Ovary (tissue), 3 donors: ENCODE measurements around the gene SCGB1D2.

Experiments
- EP300 ChIP-seq: sonication (generic); formaldehyde crosslinking; IDR thresholded peaks from one replicate; pipeline ENCODE4 v1.6.1; 2017; ENCODE audit warnings: antibody characterized with exemption
- POLR2A ChIP-seq: fragments of 450-650 bp; IDR thresholded peaks from one replicate; pipeline ENCODE4 v1.6.1; 2017; ENCODE audit warnings: antibody characterized with exemption, mild to moderate bottlenecking, moderate library complexity
- TF ChIP-seq, protein P1 (sequence below), 3 donors: fragments of 450-650 bp in 2 of 3; fragments of 200-600 bp in 1 of 3; IDR thresholded peaks; one replicate each; pipeline versions ENCODE4 v1.5.1 to v1.8.0; 2016 to 2022; ENCODE audit warnings: antibody characterized with exemption in 3 of 3, mild to moderate bottlenecking in 1 of 3
- donor health status: DM: no; HTN: no; CAD: no.

DNA sequence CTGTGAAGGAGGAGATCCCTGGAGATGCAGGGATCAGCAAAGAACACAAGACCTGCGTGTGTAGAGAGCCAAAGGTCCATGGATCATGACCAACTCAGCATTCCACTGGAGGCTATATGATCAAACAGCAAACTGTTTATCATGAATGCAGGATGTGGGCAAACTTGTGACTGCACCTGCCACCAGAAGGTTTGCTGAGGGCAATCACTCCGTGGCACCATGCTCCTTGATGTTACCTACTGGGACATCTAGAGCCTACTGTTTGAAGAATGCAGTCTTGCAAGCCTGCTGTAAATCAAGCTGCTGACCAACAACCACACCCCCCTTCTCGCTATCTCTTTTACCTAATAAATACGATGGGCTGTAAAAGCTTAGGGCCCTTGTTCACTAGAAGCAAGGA lies 9.7 kb downstream of the SCGB1D2 start:
- TF ChIP-seq, protein P1, sequence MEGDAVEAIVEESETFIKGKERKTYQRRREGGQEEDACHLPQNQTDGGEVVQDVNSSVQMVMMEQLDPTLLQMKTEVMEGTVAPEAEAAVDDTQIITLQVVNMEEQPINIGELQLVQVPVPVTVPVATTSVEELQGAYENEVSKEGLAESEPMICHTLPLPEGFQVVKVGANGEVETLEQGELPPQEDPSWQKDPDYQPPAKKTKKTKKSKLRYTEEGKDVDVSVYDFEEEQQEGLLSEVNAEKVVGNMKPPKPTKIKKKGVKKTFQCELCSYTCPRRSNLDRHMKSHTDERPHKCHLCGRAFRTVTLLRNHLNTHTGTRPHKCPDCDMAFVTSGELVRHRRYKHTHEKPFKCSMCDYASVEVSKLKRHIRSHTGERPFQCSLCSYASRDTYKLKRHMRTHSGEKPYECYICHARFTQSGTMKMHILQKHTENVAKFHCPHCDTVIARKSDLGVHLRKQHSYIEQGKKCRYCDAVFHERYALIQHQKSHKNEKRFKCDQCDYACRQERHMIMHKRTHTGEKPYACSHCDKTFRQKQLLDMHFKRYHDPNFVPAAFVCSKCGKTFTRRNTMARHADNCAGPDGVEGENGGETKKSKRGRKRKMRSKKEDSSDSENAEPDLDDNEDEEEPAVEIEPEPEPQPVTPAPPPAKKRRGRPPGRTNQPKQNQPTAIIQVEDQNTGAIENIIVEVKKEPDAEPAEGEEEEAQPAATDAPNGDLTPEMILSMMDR (IDR thresholded peaks at IDR 0.05): no peak
- TF ChIP-seq POLR2A (no peak), EP300 (no peak)
